ENCODE measurements around the gene FLACC1. TPM values are rescaled to one million over a fixed set of nuclear protein-coding genes. Genes with fewer than 3 reads are reported as not detected.

Gene FLACC1
- total RNA-seq, 1 experiment from 2014 or later = 0.23 TPM

DNA sequence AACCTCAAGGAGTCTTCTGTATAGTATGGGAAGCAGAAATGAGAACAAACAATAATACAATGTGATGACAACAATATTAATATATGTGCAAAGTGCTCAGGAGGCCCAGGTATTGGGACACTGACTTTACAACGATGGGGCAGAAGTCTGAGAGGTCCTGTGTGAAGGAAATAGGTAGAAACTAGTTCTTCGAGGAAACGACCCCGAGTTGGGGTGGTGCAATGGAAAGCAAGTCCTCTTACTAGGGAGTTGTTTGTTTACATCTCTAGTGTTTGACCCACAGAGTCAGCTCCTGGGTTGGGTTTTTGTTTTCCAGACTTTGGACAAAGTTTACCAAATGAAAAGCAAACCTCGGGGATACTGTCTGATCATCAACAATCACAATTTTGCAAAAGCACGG is 80.6 kb downstream of the FLACC1 start:
- no peak for DNase-seq (ENCODE audit: low spot score)

DNA sequence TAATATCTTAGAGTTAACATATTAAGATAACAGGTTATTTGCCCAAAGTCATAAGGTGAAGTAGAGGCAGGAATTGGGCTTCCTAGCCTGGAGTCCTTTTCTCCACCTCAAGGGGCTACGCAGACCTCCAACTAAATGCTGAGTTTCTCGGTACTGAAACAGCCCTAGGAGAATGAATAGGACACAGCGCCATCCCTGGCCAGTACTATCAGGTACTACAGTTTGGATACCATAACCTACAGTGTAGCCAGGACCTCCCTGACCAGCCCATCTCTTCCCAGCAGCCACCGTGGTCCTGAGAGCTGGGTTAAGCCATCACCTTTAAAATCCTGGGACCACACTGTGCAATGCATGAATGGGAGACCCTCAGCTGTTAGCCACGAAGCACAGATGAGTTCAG is 81.2 kb downstream of the FLACC1 start:
- DNase-seq (ENCODE audit: low spot score) = no peak

DNA sequence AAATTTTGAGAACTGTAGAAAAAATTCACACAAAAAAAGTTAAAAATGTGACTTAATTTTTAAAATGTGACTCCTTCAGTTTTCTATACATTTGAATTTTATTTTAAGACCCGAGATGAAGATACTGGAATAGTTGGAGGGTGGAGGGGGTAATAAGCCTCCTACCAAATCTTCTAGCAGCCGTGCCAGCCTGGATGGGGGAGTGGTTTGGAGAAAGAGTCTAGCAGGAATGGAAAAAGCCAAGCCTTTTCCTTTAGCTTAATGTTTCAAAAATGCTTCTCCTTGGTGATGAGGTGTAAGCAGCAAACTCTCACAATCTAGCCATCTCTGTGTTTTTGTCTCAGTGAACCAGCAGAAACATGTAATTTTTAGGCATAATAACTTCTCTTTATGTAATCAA is 82.1 kb downstream of the FLACC1 start:
- DNase-seq (ENCODE audit: low spot score) = no peak

- DNase-seq (ENCODE audit: low spot score) = no peak
Measured at GRCh38 chr2:201273330-201273983, 83.7 kb downstream of the FLACC1 start.

DNA sequence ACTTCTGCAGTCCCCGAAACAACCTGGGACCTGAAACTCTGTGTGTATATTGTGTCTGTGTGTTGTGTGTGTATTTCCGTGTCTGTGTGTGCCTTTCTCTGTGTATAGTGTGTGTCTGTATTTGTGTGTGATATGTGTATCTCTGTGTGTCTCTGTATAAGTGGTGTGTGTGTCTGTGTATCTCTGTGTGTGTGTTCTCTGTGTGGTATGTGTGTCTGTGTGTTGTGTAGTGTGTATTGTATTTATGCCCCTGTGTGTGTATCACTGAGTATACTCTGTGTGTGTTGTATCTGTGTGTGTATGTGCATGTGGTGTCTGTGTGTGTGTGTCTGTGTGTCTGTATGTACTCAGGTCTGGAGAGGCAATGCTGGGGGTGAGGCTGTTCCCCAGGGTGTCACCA is 85.2 kb downstream of the FLACC1 start:
- no peak for DNase-seq (ENCODE audit: low spot score)

- no peak for DNase-seq (ENCODE audit: low spot score)
Measured at GRCh38 chr2:201270293-201271001, 86.7 kb downstream of the FLACC1 start.

DNA sequence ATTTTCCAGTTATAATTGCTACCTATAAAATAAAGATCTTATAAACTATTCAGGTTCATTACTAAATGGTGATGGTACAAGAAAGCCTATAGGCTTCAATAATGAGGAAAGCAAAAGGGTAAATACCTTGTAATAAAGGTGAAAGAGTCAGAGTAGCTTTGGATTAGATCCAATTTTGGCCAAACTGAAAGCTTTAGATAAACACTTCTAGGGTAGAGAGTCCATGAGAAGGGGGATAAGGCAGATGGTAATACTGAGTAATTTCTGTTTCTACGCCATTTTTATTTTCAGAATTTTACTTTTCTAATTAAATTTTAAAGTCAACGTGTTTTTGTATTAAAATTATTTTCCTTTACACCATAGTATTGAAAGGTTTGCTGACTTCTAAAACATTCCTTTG is 87.4 kb downstream of the FLACC1 start:
- no peak for DNase-seq (ENCODE audit: low spot score)

- no peak for DNase-seq (ENCODE audit: low spot score)
Measured at GRCh38 chr2:201267278-201268030, 89.7 kb downstream of the FLACC1 start.

DNA sequence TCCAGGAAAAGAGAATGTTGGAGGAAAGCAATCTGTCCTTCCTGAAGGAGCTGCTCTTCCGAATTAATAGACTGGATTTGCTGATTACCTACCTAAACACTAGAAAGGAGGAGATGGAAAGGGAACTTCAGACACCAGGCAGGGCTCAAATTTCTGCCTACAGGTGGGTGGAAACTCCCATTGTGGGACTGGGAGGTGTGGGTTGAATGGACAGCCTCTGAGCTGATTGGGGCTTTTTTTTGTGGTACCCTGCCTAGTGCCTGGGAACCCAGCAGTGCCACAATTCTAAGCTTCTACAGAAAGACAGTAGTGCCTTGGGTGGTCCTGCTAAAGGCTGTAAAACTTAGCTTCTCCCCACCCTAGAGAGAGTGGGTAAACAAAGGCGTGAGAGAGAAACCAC is 90.5 kb downstream of the FLACC1 start:
- no peak for DNase-seq (ENCODE audit: low spot score)

DNA sequence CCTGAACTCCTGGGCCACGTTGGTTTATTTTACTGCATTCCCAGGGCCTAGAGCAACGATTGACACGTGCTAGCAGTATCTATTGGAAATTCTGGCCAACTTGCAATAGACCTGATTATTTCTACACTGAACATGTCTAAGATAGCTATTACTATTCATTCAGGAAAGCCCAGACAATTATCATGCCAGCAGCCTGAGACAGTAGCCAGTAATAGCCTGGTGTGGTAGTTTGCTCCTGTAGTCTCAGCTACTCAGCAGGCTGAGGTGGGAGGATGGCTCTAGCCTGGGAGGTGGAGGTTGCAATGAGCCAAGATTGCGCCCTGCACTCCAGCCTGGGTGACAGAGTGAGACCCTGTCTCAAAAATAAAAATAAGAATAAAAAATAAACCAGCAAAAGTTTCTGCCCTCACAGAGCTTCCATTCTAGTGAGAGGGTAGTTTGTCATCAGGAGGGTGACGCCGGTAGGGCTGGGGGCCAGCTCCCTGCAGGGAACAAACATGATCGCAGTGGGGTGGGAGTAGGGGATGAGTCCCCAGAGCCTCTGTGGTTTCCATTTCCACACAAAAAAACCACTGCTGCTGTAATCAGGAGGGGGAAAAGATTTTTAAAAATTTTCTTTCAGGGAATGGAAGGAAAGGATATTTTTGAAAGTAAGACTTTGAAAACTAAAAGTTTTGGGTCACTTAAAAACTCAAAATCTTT is 92.5 kb downstream of the FLACC1 start:
- DNase-seq (ENCODE audit: low spot score) = no peak

DNA sequence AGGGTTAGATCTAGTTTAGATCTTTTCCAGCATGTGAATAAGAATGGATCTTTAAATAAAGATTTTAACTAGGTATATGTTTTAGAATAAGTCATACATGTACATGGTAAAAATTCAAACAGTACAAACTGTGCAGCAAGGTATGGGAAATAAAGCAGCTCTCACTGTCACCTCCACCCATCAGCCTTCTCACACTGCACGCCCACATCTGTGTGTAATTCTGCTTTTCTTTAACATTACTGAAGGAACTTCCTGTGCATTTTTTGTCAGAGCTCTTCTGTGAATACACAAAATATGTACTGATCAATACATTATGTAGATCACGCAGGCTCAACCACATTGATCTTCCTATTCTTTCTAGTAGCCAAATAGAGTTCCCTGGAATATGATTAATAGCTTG is 93.4 kb downstream of the FLACC1 start:
- DNase-seq (ENCODE audit: low spot score) = no peak

- DNase-seq (ENCODE audit: low spot score) = no peak
Measured at GRCh38 chr2:201262718-201263117, 94.4 kb downstream of the FLACC1 start.

DNA sequence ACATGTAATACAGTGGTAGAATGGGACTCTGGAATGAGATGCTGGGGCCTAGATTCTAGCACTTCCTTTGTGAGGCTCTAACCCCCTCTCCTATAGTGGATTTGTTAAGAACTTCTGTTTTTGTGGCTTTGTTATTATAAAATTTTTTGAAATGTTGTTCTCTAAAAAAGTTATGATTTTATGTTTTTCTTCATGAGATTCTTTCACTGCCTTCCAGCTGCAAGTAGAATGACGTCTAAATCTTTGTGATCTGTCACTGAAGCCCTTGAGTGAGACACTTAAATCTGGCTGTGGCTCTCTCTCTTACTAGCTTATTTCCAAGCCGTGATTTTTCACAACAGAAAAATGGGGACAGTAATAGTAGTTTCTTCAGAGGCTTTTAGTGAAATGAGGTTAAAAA is 95.2 kb downstream of the FLACC1 start:
- no peak for DNase-seq (ENCODE audit: low spot score)

DNA sequence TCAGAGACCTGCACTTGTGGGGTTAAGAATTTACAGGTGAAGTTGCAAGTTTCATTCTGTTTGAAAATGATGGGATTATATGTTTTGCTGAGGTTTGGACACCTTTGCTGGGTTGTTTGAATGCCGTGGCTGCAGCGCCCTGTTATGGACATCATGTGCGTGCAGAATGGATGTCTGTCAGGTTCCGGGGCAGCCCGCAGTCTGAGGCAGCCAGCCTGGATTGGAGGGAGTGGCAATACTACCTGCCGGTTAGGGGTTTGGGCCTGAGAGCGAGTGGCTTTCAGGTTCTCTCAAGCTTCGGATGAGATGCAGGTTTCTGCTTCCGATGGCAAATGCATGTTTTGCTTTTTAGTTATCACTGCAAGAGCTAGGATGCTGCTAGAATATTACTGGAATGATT is 95.7 kb downstream of the FLACC1 start:
- DNase-seq (ENCODE audit: low spot score) = no peak

GRCh38 chr2:201260302-201260800 is 96.8 kb downstream of the FLACC1 start, which contains the start of gene CASP8:
TSS of gene CASP8 (plus strand) at chr2:201260536. CDS start at chr2:201266487, 5,951 bp downstream.
- DNase-seq (ENCODE audit: low spot score) = peak; percentile 41

- no peak for DNase-seq (ENCODE audit: low spot score)
Measured at GRCh38 chr2:201258666-201259615, 98.2 kb downstream of the FLACC1 start.

DNA sequence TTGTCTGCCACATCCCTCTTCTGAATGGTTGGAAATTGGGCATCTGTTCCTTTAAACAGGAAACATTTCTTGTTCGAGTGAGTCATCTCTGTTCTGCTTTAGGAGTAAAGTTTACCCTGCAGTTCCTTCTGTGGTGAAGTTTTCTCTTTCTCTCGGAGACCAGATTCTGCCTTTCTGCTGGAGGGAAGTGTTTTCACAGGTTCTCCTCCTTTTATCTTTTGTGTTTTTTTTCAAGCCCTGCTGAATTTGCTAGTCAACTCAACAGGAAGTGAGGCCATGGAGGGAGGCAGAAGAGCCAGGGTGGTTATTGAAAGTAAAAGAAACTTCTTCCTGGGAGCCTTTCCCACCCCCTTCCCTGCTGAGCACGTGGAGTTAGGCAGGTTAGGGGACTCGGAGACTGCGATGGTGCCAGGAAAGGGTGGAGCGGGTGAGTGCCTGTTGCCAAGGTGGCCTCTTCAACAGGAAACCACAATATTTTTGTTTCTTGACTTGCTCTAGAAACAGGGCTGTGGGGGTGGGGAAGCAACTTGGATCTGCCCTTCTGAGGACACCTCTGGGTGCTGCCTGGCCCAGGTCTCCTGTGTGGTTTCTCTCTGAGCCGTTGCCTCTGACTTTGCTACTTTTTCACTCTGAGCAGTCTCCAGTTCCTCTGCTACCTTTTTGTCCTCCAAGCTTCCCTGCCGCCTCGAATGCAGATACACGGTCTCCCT is 99.0 kb downstream of the FLACC1 start:
- peak; percentile 95 for DNase-seq (ENCODE audit: low spot score)

DNA sequence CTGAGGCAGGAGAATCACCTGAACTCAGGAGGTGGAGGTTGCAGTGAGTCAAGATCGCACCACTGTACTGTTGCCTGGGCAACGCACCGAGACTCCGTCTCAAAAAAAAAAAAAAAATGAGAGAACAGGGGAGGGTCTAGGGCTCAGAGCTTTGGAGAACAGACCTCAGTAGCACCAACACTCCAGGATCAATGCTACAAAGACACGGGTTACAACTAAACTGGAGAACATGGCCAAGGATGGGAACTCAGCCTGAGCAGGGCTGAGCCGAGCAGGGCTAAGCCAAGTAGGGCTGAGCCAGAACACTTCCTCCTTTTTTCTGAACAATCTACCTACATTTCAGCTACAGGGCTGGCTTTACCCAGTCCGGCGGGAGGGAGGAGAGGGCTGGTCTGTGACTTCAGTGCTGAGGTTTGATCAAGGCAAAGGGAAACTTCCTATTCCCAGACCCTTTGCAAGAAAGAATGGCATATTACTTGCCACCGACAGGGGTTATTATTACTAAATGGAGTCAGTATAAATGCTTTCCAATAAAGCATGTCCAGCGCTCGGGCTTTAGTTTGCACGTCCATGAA is 99.7 kb downstream of the FLACC1 start:
- no peak for DNase-seq (ENCODE audit: low spot score)

DNA sequence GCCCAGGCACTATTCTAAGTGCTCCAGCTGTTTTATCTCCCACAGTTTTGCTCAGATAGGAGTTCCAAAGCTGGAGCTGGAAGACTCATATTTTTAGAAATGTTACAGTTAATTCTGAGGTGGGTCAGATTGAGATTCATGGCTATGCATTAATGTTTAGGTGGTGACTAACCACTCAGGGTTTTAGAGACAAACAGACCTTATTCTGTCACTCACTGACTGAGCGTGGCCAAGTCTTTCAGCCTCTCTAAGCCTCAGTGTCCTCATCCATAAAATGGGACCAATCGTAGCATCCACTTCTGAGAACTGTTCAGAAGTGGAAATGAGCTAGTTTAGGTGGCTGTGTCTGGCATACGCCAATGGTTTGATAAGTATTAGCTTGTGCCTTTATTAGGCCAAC is 101.1 kb downstream of the FLACC1 start:
- DNase-seq (ENCODE audit: low spot score) = no peak
